ENCODE results near the gene SLC2A9.

- TF ChIP-seq POLR2A (IDR thresholded peaks at IDR 0.05), result no peak
- no peak for TF ChIP-seq CTCF (IDR thresholded peaks at IDR 0.05)
Measured at GRCh38 chr4:9968472-9968871, 52.8 kb downstream of the SLC2A9 start.
